Mucosa of descending colon (tissue), 3 donors: Measurements from ENCODE around the gene CASK. TPM values are rescaled to one million over a fixed set of nuclear protein-coding genes. Genes with fewer than 3 reads are reported as not detected.
"Not testable (repeated sequence)": the region's sequence is repeated elsewhere in the genome, so short reads cannot be mapped to it uniquely, and the experiment has no call there.

Experiments
- ATAC-seq: fragments of 200-7000 bp; cut with Tn5 transposase; one replicate; pipeline ENCODE4 v1.9.1; 2020; ENCODE audit warnings: mild to moderate bottlenecking, moderate library complexity
- DNase-seq, 3 donors: peaks; one replicate each; pipeline ENCODE4 v3.0.0-alpha.2; 2020
- H3K36me3 ChIP-seq: fragments of 200-600 bp; one replicate; pipeline ENCODE4 v1.8.0; 2021; ENCODE audit warnings: low read depth, mild to moderate bottlenecking
- H3K4me1 ChIP-seq: fragments of 200-600 bp; one replicate; pipeline ENCODE4 v1.8.0; 2021; ENCODE audit warnings: low read depth, mild to moderate bottlenecking
- H3K4me3 ChIP-seq: fragments of 200-600 bp; one replicate; pipeline ENCODE4 v1.8.0; 2021; ENCODE audit warnings: mild to moderate bottlenecking
- H3K9me3 ChIP-seq: fragments of 200-600 bp; one replicate; pipeline ENCODE4 v1.8.0; 2021; ENCODE audit warnings: mild to moderate bottlenecking
- CTCF ChIP-seq: fragments of 200-600 bp; IDR thresholded peaks from one replicate; pipeline ENCODE4 v1.8.0; 2022; ENCODE audit warnings: antibody characterized with exemption, mild to moderate bottlenecking
- intact Hi-C, 2 donors: fragments of 100-400 bp; cut with DNase I in 1 of 2; cut with micrococcal nuclease in 1 of 2; formaldehyde crosslinking; loops; one replicate each; pipeline versions ENCODE4 v1.11.0 to v1.11.1; 2022; cut with DNase I, micrococcal nuclease
- total RNA-seq, 3 donors: library from RNA; stranded (reverse); fragmentation: NEBNext Ultra II Directional in 2 of 3; extraction: Animal tissue kit (Norgen Biotek cat#: 25700) in 2 of 3; gene quantifications; one replicate each; pipeline versions ENCODE4 v1.2.1 to v1.2.4, GENCODE V29; 2021 to 2023
- donor health status: DM: no; HTN: no; CAD: no; lungs with moderate emphysema.
- donor health status: DM: no; HTN: no; CAD: no.
- donor health status: DM: no; HTN: yes; CAD: no.

CASK gene
- total RNA-seq, 3 donors from 2014 or later: 50.6 to 108 (median 83.3) TPM

DNA sequence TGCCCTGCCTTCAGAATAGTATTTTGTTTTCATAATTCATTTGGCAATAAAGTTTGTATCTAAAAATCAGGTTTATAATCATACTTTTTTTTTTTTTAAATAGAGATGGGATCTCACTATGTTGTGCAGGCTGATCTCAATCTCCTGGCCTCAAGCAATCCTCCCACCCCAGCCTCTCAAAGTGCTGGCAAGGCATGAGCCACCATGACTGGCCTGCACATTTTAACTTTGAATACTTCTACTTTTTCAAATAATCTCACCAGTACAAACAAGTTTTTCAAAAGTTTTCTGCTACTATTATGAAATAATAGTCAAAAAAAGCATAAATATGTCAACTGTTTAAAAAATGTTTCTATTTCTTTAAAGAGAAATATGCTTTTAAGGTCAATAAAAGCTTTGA is 304.1 kb downstream of the CASK start:
- no peak overlapping the region for H3K4me3 ChIP-seq
- no peak for TF ChIP-seq CTCF
- H3K9me3 ChIP-seq: no peaks in the 10 kb centered on the region
- ATAC-seq (no peak), DNase-seq (no peak)
- H3K4me1 ChIP-seq: no peaks in the 10 kb centered on the region
- H3K36me3 ChIP-seq: no peaks in the 10 kb centered on the region
- intact Hi-C loops: no loop called here

DNA sequence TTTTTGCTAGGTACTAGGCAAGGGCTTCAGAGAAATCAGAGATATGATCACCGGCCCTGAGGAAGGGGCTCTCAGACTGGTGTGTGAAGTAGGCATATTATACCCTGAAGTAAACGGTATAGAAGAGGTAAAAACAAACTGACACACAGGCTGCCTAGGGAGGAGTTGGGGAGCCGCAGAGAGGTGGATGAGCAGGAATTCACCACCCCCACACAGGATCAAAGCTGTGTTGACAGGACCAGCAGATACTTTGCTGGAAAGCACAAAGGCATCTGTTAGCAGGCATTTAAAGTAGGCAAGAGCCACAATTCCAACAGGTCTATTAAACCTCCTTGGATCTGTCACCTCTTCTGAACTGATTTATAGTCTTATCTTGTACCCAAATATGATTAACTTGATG is 306.4 kb downstream of the CASK start:
- H3K4me1 ChIP-seq: no peaks in the 10 kb centered on the region
- DNase-seq (no peak), ATAC-seq (no peak)
- no peaks in the 10 kb centered on the region for H3K9me3 ChIP-seq
- intact Hi-C loops: no loop called here
- TF ChIP-seq CTCF: no peak
- H3K36me3 ChIP-seq: no peaks in the 10 kb centered on the region
- no peak overlapping the region for H3K4me3 ChIP-seq

GRCh38 chrX:41616255-41616654 is 307.1 kb downstream of the CASK start:
- no peak for TF ChIP-seq CTCF
- Histone ChIP-seq H3K4me1 (no peaks in the 10 kb centered on the region), H3K36me3 (no peaks in the 10 kb centered on the region), H3K4me3 (no peak overlapping the region), H3K9me3 (no peaks in the 10 kb centered on the region)
- no peak for DNase-seq
- intact Hi-C loops: no loop called here
- no peak for ATAC-seq

- no peaks in the 10 kb centered on the region for H3K9me3 ChIP-seq
- no peak for TF ChIP-seq CTCF
- DNase-seq (no peak), ATAC-seq (no peak)
- no peaks in the 10 kb centered on the region for H3K4me1 ChIP-seq
- no peak overlapping the region for H3K4me3 ChIP-seq
- intact Hi-C loops: no loop called here
- no peaks in the 10 kb centered on the region for H3K36me3 ChIP-seq
Measured at GRCh38 chrX:41608244-41608643, 315.1 kb downstream of the CASK start.

- intact Hi-C loops: no loop called here
- TF ChIP-seq CTCF: no peak
- Histone ChIP-seq H3K36me3 (no peaks in the 10 kb centered on the region), H3K4me1 (no peaks in the 10 kb centered on the region), H3K4me3 (no peak overlapping the region), H3K9me3 (no peaks in the 10 kb centered on the region)
- DNase-seq (no peak), ATAC-seq (no peak)
Measured at GRCh38 chrX:41607264-41607832, 316.0 kb downstream of the CASK start.

DNA sequence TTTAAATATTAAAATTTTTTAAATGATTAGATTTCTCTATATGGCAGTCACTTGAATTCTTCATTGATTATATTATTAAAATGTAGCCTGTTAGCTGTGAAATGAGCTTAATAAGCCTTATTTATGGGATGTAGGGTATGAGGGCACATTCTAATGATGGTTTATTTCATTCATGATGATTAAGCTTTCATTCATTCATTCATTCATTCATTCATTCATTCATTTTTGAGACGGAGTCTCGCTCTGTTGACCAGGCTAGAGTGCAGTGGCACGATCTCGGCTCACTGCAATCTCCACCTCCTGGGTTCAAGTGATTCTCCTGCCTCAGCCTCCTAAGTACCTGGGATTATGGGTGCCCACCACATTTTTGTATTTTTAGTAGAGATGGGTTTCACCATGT is 317.3 kb downstream of the CASK start:
- H3K4me1 ChIP-seq, H3K36me3 ChIP-seq, DNase-seq, H3K4me3 ChIP-seq, H3K9me3 ChIP-seq, ATAC-seq, intact Hi-C loops: not testable (repeated sequence)
